Measurements from ENCODE around the gene TFAP2A. TPM values are rescaled to one million over a fixed set of nuclear protein-coding genes. Genes with fewer than 3 reads are reported as not detected.

Gene TFAP2A
- total and polyA plus RNA-seq, 7 donors = 0.13 to 0.36 (median 0.27) TPM; not detected in 2

DNA sequence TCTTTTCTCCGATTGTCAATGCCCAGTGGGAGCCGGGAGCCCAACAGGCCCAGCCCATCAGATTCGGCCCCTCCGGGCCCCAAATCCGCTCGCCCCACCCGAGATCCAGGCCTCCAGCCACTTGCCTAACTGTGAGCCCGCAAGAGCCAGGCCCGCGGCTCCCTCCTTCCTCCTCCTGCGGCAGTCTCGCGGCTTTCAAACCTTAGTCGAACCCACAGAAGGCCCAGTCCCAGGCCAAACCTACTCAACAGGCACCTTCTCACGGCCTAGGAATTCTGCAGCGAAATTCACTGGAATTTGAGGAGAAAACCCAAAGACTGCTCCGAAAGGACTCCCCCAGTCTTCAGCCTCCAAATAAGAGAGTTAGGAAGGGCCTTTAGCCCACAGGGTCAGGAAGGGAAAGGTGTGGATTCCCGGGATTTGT lies 2.8 kb upstream of the TFAP2A start:
- H3K27me3 ChIP-seq = peaks cover 74 to 100% (median 100%) of the 10 kb centered on the region in 3 donors
- peaks cover 0 to 54% (median 35%) of the 10 kb centered on the region in 4 donors for H3K4me1 ChIP-seq
- no peaks in the 10 kb centered on the region for H3K9me3 ChIP-seq
- no peaks in the 10 kb centered on the region for H3K36me3 ChIP-seq
- H3K4me3 ChIP-seq = no peak overlapping the region
- TF ChIP-seq, protein P1, sequence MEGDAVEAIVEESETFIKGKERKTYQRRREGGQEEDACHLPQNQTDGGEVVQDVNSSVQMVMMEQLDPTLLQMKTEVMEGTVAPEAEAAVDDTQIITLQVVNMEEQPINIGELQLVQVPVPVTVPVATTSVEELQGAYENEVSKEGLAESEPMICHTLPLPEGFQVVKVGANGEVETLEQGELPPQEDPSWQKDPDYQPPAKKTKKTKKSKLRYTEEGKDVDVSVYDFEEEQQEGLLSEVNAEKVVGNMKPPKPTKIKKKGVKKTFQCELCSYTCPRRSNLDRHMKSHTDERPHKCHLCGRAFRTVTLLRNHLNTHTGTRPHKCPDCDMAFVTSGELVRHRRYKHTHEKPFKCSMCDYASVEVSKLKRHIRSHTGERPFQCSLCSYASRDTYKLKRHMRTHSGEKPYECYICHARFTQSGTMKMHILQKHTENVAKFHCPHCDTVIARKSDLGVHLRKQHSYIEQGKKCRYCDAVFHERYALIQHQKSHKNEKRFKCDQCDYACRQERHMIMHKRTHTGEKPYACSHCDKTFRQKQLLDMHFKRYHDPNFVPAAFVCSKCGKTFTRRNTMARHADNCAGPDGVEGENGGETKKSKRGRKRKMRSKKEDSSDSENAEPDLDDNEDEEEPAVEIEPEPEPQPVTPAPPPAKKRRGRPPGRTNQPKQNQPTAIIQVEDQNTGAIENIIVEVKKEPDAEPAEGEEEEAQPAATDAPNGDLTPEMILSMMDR (IDR thresholded peaks at IDR 0.05) = no peak
- TF ChIP-seq EP300 (IDR thresholded peaks at IDR 0.05) (no peak), POLR2A (IDR thresholded peaks at IDR 0.05) (no peak), POLR2AphosphoS5 (IDR thresholded peaks at IDR 0.05) (no peak)
- intact Hi-C loops (cut with DNase I) = no loop called here
- H3K27ac ChIP-seq = no peak overlapping the region
- WGBS, 2 donors = 26 to 54% methylated on average over 18 of the region's 18 CpGs
- no peak for DNase-seq

DNA sequence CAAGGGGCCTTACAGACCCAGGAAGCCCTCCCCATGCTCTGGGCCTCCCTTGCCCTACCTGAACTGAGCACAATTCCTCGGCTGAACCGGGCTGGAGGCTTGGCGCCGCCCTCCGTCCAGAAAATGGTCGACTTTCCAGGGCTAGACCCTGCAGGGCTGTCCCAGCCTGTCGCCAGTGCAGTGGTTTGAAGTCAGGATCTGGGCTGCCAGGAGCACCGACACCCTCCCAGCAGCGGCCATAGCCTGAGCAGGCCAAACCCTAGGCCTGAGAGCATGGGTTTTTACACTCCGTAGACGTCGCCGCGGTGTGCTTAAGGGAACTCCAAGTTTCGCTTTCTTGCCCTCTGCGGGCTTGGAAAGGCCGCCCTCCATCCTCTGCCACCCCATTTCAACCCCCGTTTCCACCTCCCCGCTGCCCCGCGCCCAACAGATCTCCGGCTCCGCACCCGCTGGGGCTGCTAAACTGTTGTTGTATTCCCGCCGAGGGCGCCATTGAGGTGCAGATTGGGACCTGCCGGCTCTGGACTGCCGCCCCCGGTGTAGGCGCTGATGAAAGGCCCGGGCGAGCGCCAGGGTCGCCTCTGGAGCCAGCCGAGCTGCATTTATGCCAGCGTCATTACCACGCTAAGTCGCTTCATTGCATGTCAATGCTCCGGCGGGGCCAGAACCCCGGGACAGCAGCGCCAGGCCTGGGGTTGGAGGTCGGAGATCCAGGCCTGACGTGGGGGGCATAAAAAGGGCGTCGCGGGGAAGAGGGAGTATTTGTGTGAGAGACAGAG lies 2.2 kb upstream of the TFAP2A start:
- H3K9me3 ChIP-seq = no peaks in the 10 kb centered on the region
- no peaks in the 10 kb centered on the region for H3K36me3 ChIP-seq
- TF ChIP-seq, protein P1 (IDR thresholded peaks at IDR 0.05) = no peak
- TF ChIP-seq POLR2A (IDR thresholded peaks at IDR 0.05) = no peak
- no peak for TF ChIP-seq POLR2AphosphoS5 (IDR thresholded peaks at IDR 0.05)
- TF ChIP-seq EP300 (IDR thresholded peaks at IDR 0.05) = no peak
- H3K4me3 ChIP-seq = peak overlapping the region in 2 of 4 donors; percentile 15 to 22
- DNase-seq = no peak
- H3K27ac ChIP-seq = no peak overlapping the region
- intact Hi-C loops (cut with DNase I) = no loop called here
- peaks cover 74 to 99% (median 96%) of the 10 kb centered on the region in 3 donors for H3K27me3 ChIP-seq
- H3K4me1 ChIP-seq = peaks cover 0 to 58% (median 38%) of the 10 kb centered on the region in 4 donors
- 9 to 24% methylated on average over 48 of the region's 48 CpGs for WGBS, 2 donors

DNA sequence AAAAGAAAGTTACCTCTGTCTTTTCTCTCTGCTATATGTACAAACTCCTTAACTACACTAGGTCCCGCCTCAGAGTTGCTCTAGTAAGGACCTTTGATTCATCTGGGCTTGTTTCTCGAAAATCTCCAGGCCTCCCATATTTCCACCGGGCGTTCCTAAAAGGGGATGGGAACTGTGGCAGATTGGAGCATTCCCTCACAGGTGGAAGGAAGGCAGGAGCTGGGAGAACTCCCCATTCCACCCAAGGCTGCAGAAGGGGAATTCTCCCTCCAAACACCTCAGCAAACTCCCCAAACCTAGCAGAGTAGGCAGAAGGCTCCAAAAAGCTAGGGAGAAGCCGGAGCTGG lies 1.6 kb upstream of the TFAP2A start:
- H3K4me3 ChIP-seq = no peak overlapping the region
- no peak overlapping the region for H3K27ac ChIP-seq
- no peaks in the 10 kb centered on the region for H3K36me3 ChIP-seq
- WGBS, 2 donors = 21 to 29% methylated on average over 5 of the region's 5 CpGs
- DNase-seq = no peak
- H3K9me3 ChIP-seq = no peaks in the 10 kb centered on the region
- no peak for TF ChIP-seq EP300 (IDR thresholded peaks at IDR 0.05)
- TF ChIP-seq, protein P1 (IDR thresholded peaks at IDR 0.05) = no peak
- TF ChIP-seq POLR2AphosphoS5 (IDR thresholded peaks at IDR 0.05) = no peak
- TF ChIP-seq POLR2A (IDR thresholded peaks at IDR 0.05) = no peak
- peaks cover 71 to 99% (median 94%) of the 10 kb centered on the region in 3 donors for H3K27me3 ChIP-seq
- intact Hi-C loops (cut with DNase I) = no loop called here
- H3K4me1 ChIP-seq = peaks cover 0 to 59% (median 41%) of the 10 kb centered on the region in 4 donors

DNA sequence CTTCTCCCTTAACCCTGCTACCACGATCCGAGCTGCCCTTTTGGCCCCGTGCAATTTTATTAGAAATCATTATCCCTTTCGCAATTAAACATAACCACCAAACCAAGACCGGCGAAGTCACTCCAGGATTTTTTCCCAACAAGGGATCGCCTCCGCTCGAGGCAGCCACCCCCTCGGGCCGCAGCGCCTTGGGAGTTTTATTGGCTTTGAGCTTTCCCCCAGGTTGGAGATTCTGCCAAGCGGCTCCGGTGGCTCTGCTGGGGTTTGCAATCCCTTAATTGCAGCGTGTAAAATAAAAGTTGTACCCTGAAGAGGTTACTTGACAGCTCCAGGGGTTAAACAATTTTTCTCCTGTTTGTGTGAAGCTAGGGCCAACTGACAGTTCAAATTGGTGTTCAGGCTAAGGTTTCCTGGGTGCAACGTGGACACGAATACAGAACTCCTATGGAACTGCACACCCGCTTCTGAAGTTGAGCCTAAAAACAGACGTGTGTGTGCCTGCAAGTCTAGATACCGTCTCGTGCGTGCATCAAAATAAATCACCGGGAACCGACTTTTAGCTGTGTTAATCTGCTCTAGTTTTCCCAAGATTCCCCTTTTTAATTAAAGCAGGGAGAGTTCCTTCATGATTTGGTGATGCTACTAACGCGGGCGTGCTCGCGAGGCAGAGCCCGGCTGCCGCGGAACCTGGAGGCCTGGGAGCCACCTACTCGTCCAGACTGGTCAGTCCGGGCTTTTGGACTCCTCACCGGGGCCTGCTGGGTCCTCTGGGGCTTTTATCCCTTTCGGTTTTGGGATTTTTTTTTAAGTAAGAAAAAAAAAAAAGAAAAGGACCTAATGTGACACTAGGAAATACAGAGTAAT lies 975 bp upstream of the TFAP2A start:
- Histone ChIP-seq H3K4me1 (peaks cover 0 to 59% (median 48%) of the 10 kb centered on the region in 4 donors), H3K27ac (no peak overlapping the region), H3K27me3 (peaks cover 73 to 99% (median 94%) of the 10 kb centered on the region in 3 donors), H3K4me3 (peak overlapping the region in 2 of 4 donors; percentile 20 to 31), H3K36me3 (no peaks in the 10 kb centered on the region), H3K9me3 (no peaks in the 10 kb centered on the region)
- WGBS, 2 donors = 11 to 17% methylated on average over 36 of the region's 36 CpGs
- no peak for DNase-seq
- intact Hi-C loops (cut with DNase I) = no loop called here
- TF ChIP-seq POLR2A (IDR thresholded peaks at IDR 0.05) (no peak), EP300 (IDR thresholded peaks at IDR 0.05) (no peak), POLR2AphosphoS5 (IDR thresholded peaks at IDR 0.05) (no peak)
- TF ChIP-seq, protein P1 (IDR thresholded peaks at IDR 0.05) = no peak
